GM23248 (cell line): ENCODE results near the gene UBE2H. TPM values are rescaled to one million over a fixed set of nuclear protein-coding genes. Genes with fewer than 3 reads are reported as not detected.
"Not testable (repeated sequence)": the region's sequence is repeated elsewhere in the genome, so short reads cannot be mapped to it uniquely, and the experiment has no call there.

Experiments used
- DNase-seq: peaks from one replicate; pipeline ENCODE4 v3.0.0-alpha.2; 2015
- H2AFZ ChIP-seq: fragments of 200-600 bp; sonication (generic); 2 replicates; pipeline ENCODE4 v1.6.1; 2016; ENCODE audit warnings: antibody characterized with exemption
- H3F3A ChIP-seq: fragments of 200-600 bp; sonication (generic); 2 replicates; pipeline ENCODE4 v1.6.1; 2016; ENCODE audit warnings: mild to moderate bottlenecking, antibody characterized with exemption, mixed run types; ENCODE audit not compliant: insufficient read depth
- H3K27ac ChIP-seq: fragments of 200-600 bp; sonication (generic); 2 replicates; pipeline ENCODE4 v1.5.1; 2016; ENCODE audit warnings: mild to moderate bottlenecking
- H3K27me3 ChIP-seq: fragments of 200-600 bp; sonication (generic); replicated peaks from 2 replicates; pipeline ENCODE4 v1.6.1; 2016; ENCODE audit warnings: mild to moderate bottlenecking; ENCODE audit not compliant: insufficient read depth
- H3K36me3 ChIP-seq: fragments of 200-600 bp; sonication (generic); 2 replicates; pipeline ENCODE4 v1.6.1; 2016; ENCODE audit warnings: low read depth, mild to moderate bottlenecking
- H3K4me1 ChIP-seq: fragments of 200-600 bp; sonication (generic); 2 replicates; pipeline ENCODE4 v1.6.1; 2016; ENCODE audit warnings: mild to moderate bottlenecking; ENCODE audit not compliant: insufficient read depth
- H3K4me2 ChIP-seq: fragments of 200-600 bp; sonication (generic); one replicate; pipeline ENCODE4 v1.6.1; 2016; ENCODE audit warnings: mild to moderate bottlenecking; ENCODE audit not compliant: unreplicated experiment
- H3K4me3 ChIP-seq: fragments of 200-600 bp; sonication (generic); 2 replicates; pipeline ENCODE4 v1.5.1; 2016; ENCODE audit warnings: mild to moderate bottlenecking
- H3K79me2 ChIP-seq: fragments of 200-600 bp; sonication (generic); 2 replicates; pipeline ENCODE4 v1.6.1; 2016; ENCODE audit warnings: mild to moderate bottlenecking; ENCODE audit not compliant: insufficient read depth
- H3K9ac ChIP-seq: fragments of 200-600 bp; sonication (generic); 2 replicates; pipeline ENCODE4 v1.6.1; 2016; ENCODE audit warnings: mild to moderate bottlenecking
- H3K9me2 ChIP-seq: fragments of 200-600 bp; sonication (generic); 2 replicates; pipeline ENCODE4 v1.6.1; 2016; ENCODE audit warnings: mixed run types, mild to moderate bottlenecking, moderate library complexity; ENCODE audit not compliant: insufficient read depth
- H3K9me3 ChIP-seq: fragments of 200-600 bp; sonication (generic); one replicate; pipeline ENCODE4 v1.6.1; 2017; ENCODE audit warnings: low read depth
- H4K20me1 ChIP-seq: fragments of 200-600 bp; sonication (generic); 2 replicates; pipeline ENCODE4 v1.6.0; 2016; ENCODE audit not compliant: insufficient read depth
- EZH2 ChIP-seq: fragments of 200-600 bp; sonication (generic); IDR thresholded peaks from 2 replicates; pipeline ENCODE4 v1.6.1; 2018; ENCODE audit warnings: antibody characterized with exemption, mild to moderate bottlenecking; ENCODE audit not compliant: insufficient read depth, poor library complexity, severe bottlenecking
- EZH2phosphoT487 ChIP-seq: fragments of 200-600 bp; sonication (generic); IDR thresholded peaks from 2 replicates; pipeline ENCODE4 v1.6.1; 2018; ENCODE audit warnings: antibody characterized with exemption, moderate library complexity, mild to moderate bottlenecking, low read depth; ENCODE audit not compliant: insufficient read depth
- WGBS, 2 experiments: methylation state at CpG; one replicate each; pipeline ENCODE4 v1.1.6; 2015 to 2017; ENCODE audit warnings: low lambda C conversion rate in 2 of 2, low coverage in 1 of 2; ENCODE audit errors: missing lambda C conversion rate in 2 of 2; 5-methylcytosine and 5-hydroxymethylcytosine counted together
- in situ Hi-C: fragments of 300-500 bp; cut with MboI; formaldehyde crosslinking; loops from 2 replicates; pipeline ENCODE4 v1.15.0; 2020
- polyA plus RNA-seq: library from polyadenylated mRNA; unstranded; fragments of >200 nt; fragmentation: Nextera tagmentation; extraction: Ambion mirVana; gene quantifications from 2 replicates; pipeline ENCODE4 v1.2.1, GENCODE V29; 2016
- total RNA-seq: library from RNA; depleted of rRNA; stranded (reverse); fragments of >200 nt; shearing (Covaris generic); gene quantifications from 2 replicates; pipeline ENCODE4 v1.2.3, GENCODE V29; 2014

The UBE2H gene
- total and polyA plus RNA-seq, 2 experiments from 2014 or later, result 40.7 to 44.4 TPM

- no peaks in the 10 kb centered on the region for H3K9me3 ChIP-seq
- no peaks in the 10 kb centered on the region for H4K20me1 ChIP-seq
- H2AFZ ChIP-seq, result no peak overlapping the region
- 96 to 98% methylated on average over 4 of the region's 4 CpGs for WGBS, 2 experiments
- peaks cover 60% of the 10 kb centered on the region for H3K79me2 ChIP-seq
- H3K27ac ChIP-seq, result no peak overlapping the region
- H3K27me3 ChIP-seq, result no peaks in the 10 kb centered on the region
- H3K9me2 ChIP-seq, result no peaks in the 10 kb centered on the region
- TF ChIP-seq EZH2, result no peak
- TF ChIP-seq EZH2phosphoT487, result no peak
- H3F3A ChIP-seq, result peaks cover 3% of the 10 kb centered on the region
- no peak for DNase-seq
- no peak overlapping the region for H3K4me3 ChIP-seq
- peaks cover 13% of the 10 kb centered on the region for H3K4me1 ChIP-seq
- H3K9ac ChIP-seq, result no peak overlapping the region
- H3K36me3 ChIP-seq, result peaks cover 9% of the 10 kb centered on the region; the same call in 1 of the 2 replicates
- H3K4me2 ChIP-seq, result no peak overlapping the region
- in situ Hi-C loops, result no loop called here
These were observed 82.1 kb downstream of the UBE2H start for GRCh38 chr7:129870668-129871067.

DNA sequence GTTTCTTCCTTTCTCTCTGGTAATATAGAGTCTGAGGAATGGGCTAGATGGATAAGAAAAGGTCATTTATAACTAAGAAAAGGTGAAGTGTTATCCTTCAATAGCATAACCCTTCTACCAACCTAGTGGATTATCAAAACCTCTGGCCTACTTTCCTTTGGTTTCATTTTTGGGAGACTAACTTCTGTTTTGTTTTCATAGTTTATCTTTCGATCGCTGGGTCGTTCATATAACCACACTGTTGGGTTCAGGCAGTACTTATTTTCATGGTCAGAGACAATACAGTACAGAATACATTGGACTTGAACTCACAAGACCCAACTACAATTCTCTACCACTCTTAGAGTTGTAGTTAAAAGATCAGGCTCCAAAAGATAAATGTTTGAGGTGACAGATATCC, 86.5 kb downstream of the UBE2H start:
- no peak overlapping the region for H3K9ac ChIP-seq
- no peaks in the 10 kb centered on the region for H3K27me3 ChIP-seq
- H4K20me1 ChIP-seq, result no peaks in the 10 kb centered on the region
- 0 out of 2 replicates have a peak, but pooled peaks cover 4% of the 10 kb centered on the region for H3K36me3 ChIP-seq
- no peak overlapping the region for H2AFZ ChIP-seq
- H3K9me3 ChIP-seq, result no peaks in the 10 kb centered on the region
- peaks cover 74% of the 10 kb centered on the region for H3K79me2 ChIP-seq
- peaks cover 18% of the 10 kb centered on the region for H3K4me1 ChIP-seq
- in situ Hi-C loops, result no loop called here
- no peak overlapping the region for H3K27ac ChIP-seq
- H3K4me2 ChIP-seq, result no peak overlapping the region
- 95 to 100% methylated on average over 3 of the region's 3 CpGs for WGBS, 2 experiments
- no peak overlapping the region for H3K4me3 ChIP-seq
- TF ChIP-seq EZH2, result no peak
- no peak for TF ChIP-seq EZH2phosphoT487
- no peak for DNase-seq
- no peaks in the 10 kb centered on the region; the same call in 1 of the 2 replicates for H3F3A ChIP-seq
- H3K9me2 ChIP-seq, result no peaks in the 10 kb centered on the region

DNA sequence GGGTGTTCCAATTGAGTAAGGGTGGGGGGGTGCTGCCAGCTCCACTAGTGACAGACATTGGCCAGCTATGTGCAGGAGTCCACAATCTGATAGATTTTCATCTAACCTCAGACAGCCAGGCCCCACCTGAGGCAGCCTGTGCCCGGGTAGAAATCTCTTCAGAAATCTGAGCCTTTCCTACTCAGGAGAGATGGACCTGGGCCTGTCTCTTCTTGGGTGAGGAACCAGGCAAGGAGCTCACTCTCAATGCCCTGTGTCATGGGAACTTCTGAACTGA, 86.9 kb downstream of the UBE2H start:
- WGBS, 2 experiments, result 45 to 56% methylated on average over 1 of the region's 1 CpG
- no peak overlapping the region for H3K4me2 ChIP-seq
- peaks cover 18% of the 10 kb centered on the region for H3K4me1 ChIP-seq
- H3K4me3 ChIP-seq, result no peak overlapping the region
- in situ Hi-C loops, result no loop called here
- H3K9me3 ChIP-seq, result no peaks in the 10 kb centered on the region
- H3F3A ChIP-seq, result no peaks in the 10 kb centered on the region; the same call in 1 of the 2 replicates
- H2AFZ ChIP-seq, result no peak overlapping the region
- 0 out of 2 replicates have a peak, but pooled peaks cover 2% of the 10 kb centered on the region for H3K36me3 ChIP-seq
- peaks cover 74% of the 10 kb centered on the region for H3K79me2 ChIP-seq
- H3K9me2 ChIP-seq, result no peaks in the 10 kb centered on the region
- no peak for TF ChIP-seq EZH2phosphoT487
- TF ChIP-seq EZH2, result no peak
- no peak for DNase-seq
- H3K9ac ChIP-seq, result 0 out of 2 replicates have a peak overlapping the region, but pooled peaks have one; percentile 31
- H3K27me3 ChIP-seq, result no peaks in the 10 kb centered on the region
- peak overlapping the region; percentile 39; the same call in 1 of the 2 replicates for H3K27ac ChIP-seq
- no peaks in the 10 kb centered on the region for H4K20me1 ChIP-seq

DNA sequence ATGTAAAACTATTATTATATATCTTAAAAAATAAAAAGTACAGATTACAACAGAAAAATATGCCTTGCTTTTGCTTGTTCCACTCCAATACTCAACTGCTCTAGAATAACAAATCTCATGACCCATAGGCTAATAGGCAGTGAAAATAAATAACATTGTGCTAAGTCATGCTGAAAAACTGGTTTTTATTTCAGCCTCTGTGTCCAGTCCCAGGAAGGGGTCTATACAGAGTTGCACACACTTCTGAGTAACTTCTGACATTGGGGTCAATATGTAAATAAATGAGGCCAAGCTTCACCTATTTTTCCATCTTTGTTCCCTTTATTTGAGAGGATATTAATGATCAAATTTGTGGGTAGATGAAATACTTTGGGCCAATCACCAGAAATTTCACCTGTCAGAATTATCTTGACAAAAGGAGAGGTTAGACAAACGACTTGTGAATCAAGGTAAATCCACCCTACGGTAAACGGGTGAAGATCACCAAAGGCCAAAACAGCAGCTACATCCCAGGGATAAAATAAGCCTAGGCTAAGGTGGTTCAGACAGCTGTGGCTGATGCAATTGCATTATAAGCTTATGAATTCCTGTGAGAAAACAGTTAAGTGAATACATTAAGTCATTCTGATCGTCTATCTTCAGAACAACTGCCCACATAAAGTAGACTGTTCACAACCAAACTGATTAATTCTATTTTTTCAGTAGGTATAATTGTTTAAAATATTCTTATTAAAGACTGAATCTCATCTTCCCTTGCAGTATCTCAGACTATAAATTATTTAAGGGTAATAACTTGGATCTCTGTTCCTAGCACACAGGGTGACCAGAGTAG, 87.5 kb downstream of the UBE2H start:
- no peak overlapping the region for H2AFZ ChIP-seq
- no peaks in the 10 kb centered on the region; the same call in 1 of the 2 replicates for H3F3A ChIP-seq
- H3K79me2 ChIP-seq, result peaks cover 74% of the 10 kb centered on the region
- peaks cover 18% of the 10 kb centered on the region for H3K4me1 ChIP-seq
- no peak for TF ChIP-seq EZH2phosphoT487
- no peak for TF ChIP-seq EZH2
- H3K4me2 ChIP-seq, result peak overlapping the region; percentile 3
- in situ Hi-C loops, result no loop called here
- DNase-seq, result peak; percentile 42
- no peaks in the 10 kb centered on the region for H3K36me3 ChIP-seq
- H4K20me1 ChIP-seq, result no peaks in the 10 kb centered on the region
- 89% methylated on average over 4 of the region's 4 CpGs for WGBS, 2 experiments
- no peak overlapping the region for H3K4me3 ChIP-seq
- no peaks in the 10 kb centered on the region for H3K9me2 ChIP-seq
- peak overlapping the region; percentile 39 for H3K27ac ChIP-seq
- peak overlapping the region; percentile 31; the same call in 1 of the 2 replicates for H3K9ac ChIP-seq
- H3K9me3 ChIP-seq, result no peaks in the 10 kb centered on the region
- H3K27me3 ChIP-seq, result no peaks in the 10 kb centered on the region

GRCh38 chr7:129864676-129865075, 88.1 kb downstream of the UBE2H start:
- H3K36me3 ChIP-seq, H3K4me3 ChIP-seq, H4K20me1 ChIP-seq, H3K9me2 ChIP-seq, H3F3A ChIP-seq, H3K27me3 ChIP-seq, H2AFZ ChIP-seq, DNase-seq, H3K27ac ChIP-seq, in situ Hi-C loops, H3K9ac ChIP-seq, H3K9me3 ChIP-seq: not testable (repeated sequence)
- Histone ChIP-seq H3K4me2 (peak overlapping the region; percentile 3), H3K79me2 (peaks cover 78% of the 10 kb centered on the region), H3K4me1 (peaks cover 18% of the 10 kb centered on the region)
- WGBS, 2 experiments, result 97 to 99% methylated on average over 8 of the region's 8 CpGs
